OCI-LY3 (cell line): ENCODE data around the gene VN1R5.
A peak's percentile ranks its signal among the peaks of the same experiment; 100 is the strongest.
"Not testable (repeated sequence)": the region's sequence is repeated elsewhere in the genome, so short reads cannot be mapped to it uniquely, and the experiment has no call there.

ENCODE experiments used
- H2AFZ ChIP-seq: fragments of 200-600, 300-600 bp; shearing (Covaris generic); 2 replicates; pipeline ENCODE4 v1.6.0; 2014; ENCODE audit warnings: antibody characterized with exemption, low read depth, low read length
- H3K27ac ChIP-seq: fragments of 200-600, 300-600 bp; sonication (generic); 2 replicates; pipeline ENCODE4 v1.5.1; 2014; ENCODE audit warnings: mild to moderate bottlenecking, low read length, moderate library complexity, mixed read lengths
- H3K27me3 ChIP-seq: fragments of 200-600, 300-600 bp; sonication (generic); 2 replicates; pipeline ENCODE4 v1.6.1; 2014; ENCODE audit warnings: low read depth, low read length, mixed read lengths
- H3K36me3 ChIP-seq: fragments of 200-600, 300-600 bp; sonication (generic); replicated peaks from 2 replicates; pipeline ENCODE3; 2014; ENCODE audit warnings: low read depth, low read length, mixed read lengths
- H3K4me1 ChIP-seq: fragments of 300-600, 200-600 bp; sonication (generic); 2 replicates; pipeline ENCODE4 v1.6.1; 2014; ENCODE audit warnings: low read length, mixed read lengths
- H3K4me2 ChIP-seq: fragments of 200-600, 300-600 bp; sonication (generic); 2 replicates; pipeline ENCODE4 v1.6.1; 2014; ENCODE audit warnings: low read length, mixed read lengths
- H3K4me3 ChIP-seq: fragments of 300-600, 200-600 bp; sonication (generic); 2 replicates; pipeline ENCODE4 v1.5.1; 2014; ENCODE audit warnings: antibody characterized with exemption, mild to moderate bottlenecking, low read length, moderate library complexity
- H3K79me2 ChIP-seq: fragments of 300-600, 200-600 bp; shearing (Covaris generic); 2 replicates; pipeline ENCODE4 v1.6.1; 2014; ENCODE audit warnings: mild to moderate bottlenecking, low read length, mixed read lengths
- H3K9ac ChIP-seq: fragments of 300-600, 200-600 bp; shearing (Covaris generic); 2 replicates; pipeline ENCODE4 v1.6.0; 2014; ENCODE audit warnings: mild to moderate bottlenecking, low read length, moderate library complexity
- H3K9me3 ChIP-seq: fragments of 200-600, 300-600 bp; shearing (Covaris generic); 2 replicates; pipeline ENCODE4 v1.6.1; 2014; ENCODE audit warnings: low read length, mixed read lengths; ENCODE audit not compliant: insufficient read depth
- H4K20me1 ChIP-seq: fragments of 200-600, 300-600 bp; sonication (generic); 2 replicates; pipeline ENCODE4 v1.6.1; 2016; ENCODE audit warnings: low read length, mixed read lengths; ENCODE audit not compliant: insufficient read depth
- CTCF ChIP-seq: fragments of 200-600, 300-600 bp; sonication (generic); IDR thresholded peaks from 2 replicates; pipeline ENCODE4 v1.5.1; 2014; ENCODE audit warnings: antibody characterized with exemption, low read length, low read depth
- EZH2phosphoT487 ChIP-seq: fragments of 200-600 bp; shearing (Covaris generic); IDR thresholded peaks from 2 replicates; pipeline ENCODE4 v1.6.1; 2018; ENCODE audit warnings: antibody characterized with exemption, mixed run types, low read depth

Gene VN1R5

GRCh38 chr1:247255772-247256171, at the start of gene VN1R5:
TSS of gene VN1R5 (plus strand) at chr1:247256072.
- H3K4me3 ChIP-seq, H3K79me2 ChIP-seq, H3K27ac ChIP-seq, H2AFZ ChIP-seq, H3K9me3 ChIP-seq, H3K36me3 ChIP-seq, H3K27me3 ChIP-seq, H3K4me1 ChIP-seq, H4K20me1 ChIP-seq, H3K9ac ChIP-seq, H3K4me2 ChIP-seq: not testable (repeated sequence)

- H3K79me2 ChIP-seq, result peaks cover 62% of the 10 kb centered on the region
- H3K4me1 ChIP-seq, result peaks cover 36% of the 10 kb centered on the region
- no peak overlapping the region for H2AFZ ChIP-seq
- H3K27me3 ChIP-seq, result no peaks in the 10 kb centered on the region
- peaks cover 46% of the 10 kb centered on the region for H4K20me1 ChIP-seq
- H3K4me3 ChIP-seq, result peak overlapping the region; percentile 90
- TF ChIP-seq EZH2phosphoT487 (no peak), CTCF (no peak)
- peak overlapping the region; percentile 83 for H3K9ac ChIP-seq
- H3K27ac ChIP-seq, result no peak overlapping the region
- H3K9me3 ChIP-seq, result no peaks in the 10 kb centered on the region
- H3K36me3 ChIP-seq, result peaks cover 43% of the 10 kb centered on the region
- H3K4me2 ChIP-seq, result peak overlapping the region; percentile 95
Observed at GRCh38 chr1:247209396-247209795, 46.5 kb upstream of the VN1R5 start.

- H3K27me3 ChIP-seq, result no peaks in the 10 kb centered on the region
- peak overlapping the region; percentile 95 for H3K4me2 ChIP-seq
- peaks cover 43% of the 10 kb centered on the region for H4K20me1 ChIP-seq
- H3K4me3 ChIP-seq, result peak overlapping the region; percentile 90
- H3K36me3 ChIP-seq, result peaks cover 40% of the 10 kb centered on the region
- H3K79me2 ChIP-seq, result peaks cover 56% of the 10 kb centered on the region
- peak overlapping the region; percentile 83 for H3K9ac ChIP-seq
- peak overlapping the region; percentile 61; the same call in 1 of the 2 replicates for H3K27ac ChIP-seq
- no peak for TF ChIP-seq EZH2phosphoT487
- TF ChIP-seq CTCF, result no peak
- H3K4me1 ChIP-seq, result peaks cover 36% of the 10 kb centered on the region
- no peak overlapping the region for H2AFZ ChIP-seq
- H3K9me3 ChIP-seq, result no peaks in the 10 kb centered on the region
Observed at GRCh38 chr1:247210062-247210375, 45.9 kb upstream of the VN1R5 start.

GRCh38 chr1:247210376-247211117, 45.3 kb upstream of the VN1R5 start:
- H3K4me1 ChIP-seq, result peaks cover 36% of the 10 kb centered on the region
- H4K20me1 ChIP-seq, result peaks cover 43% of the 10 kb centered on the region
- peak overlapping the region; percentile 95 for H3K4me2 ChIP-seq
- H3K36me3 ChIP-seq, result peaks cover 39% of the 10 kb centered on the region
- H3K27ac ChIP-seq, result peak overlapping the region; percentile 61
- TF ChIP-seq CTCF, result no peak
- no peak for TF ChIP-seq EZH2phosphoT487
- peak overlapping the region; percentile 83 for H3K9ac ChIP-seq
- H3K27me3 ChIP-seq, result no peaks in the 10 kb centered on the region
- H2AFZ ChIP-seq, result peak overlapping the region; percentile 39; the same call in 1 of the 2 replicates
- H3K4me3 ChIP-seq, result peak overlapping the region; percentile 90
- peaks cover 50% of the 10 kb centered on the region for H3K79me2 ChIP-seq
- H3K9me3 ChIP-seq, result no peaks in the 10 kb centered on the region
